ENCODE data around the gene SMIM33. TPM values are rescaled to one million over a fixed set of nuclear protein-coding genes. Genes with fewer than 3 reads are reported as not detected.
A peak's percentile ranks its signal among the peaks of the same experiment; 100 is the strongest.
"Not testable (repeated sequence)": the region's sequence is repeated elsewhere in the genome, so short reads cannot be mapped to it uniquely, and the experiment has no call there.

The SMIM33 gene
- total RNA-seq, 1 experiment from 2014 or later: not detected

DNA sequence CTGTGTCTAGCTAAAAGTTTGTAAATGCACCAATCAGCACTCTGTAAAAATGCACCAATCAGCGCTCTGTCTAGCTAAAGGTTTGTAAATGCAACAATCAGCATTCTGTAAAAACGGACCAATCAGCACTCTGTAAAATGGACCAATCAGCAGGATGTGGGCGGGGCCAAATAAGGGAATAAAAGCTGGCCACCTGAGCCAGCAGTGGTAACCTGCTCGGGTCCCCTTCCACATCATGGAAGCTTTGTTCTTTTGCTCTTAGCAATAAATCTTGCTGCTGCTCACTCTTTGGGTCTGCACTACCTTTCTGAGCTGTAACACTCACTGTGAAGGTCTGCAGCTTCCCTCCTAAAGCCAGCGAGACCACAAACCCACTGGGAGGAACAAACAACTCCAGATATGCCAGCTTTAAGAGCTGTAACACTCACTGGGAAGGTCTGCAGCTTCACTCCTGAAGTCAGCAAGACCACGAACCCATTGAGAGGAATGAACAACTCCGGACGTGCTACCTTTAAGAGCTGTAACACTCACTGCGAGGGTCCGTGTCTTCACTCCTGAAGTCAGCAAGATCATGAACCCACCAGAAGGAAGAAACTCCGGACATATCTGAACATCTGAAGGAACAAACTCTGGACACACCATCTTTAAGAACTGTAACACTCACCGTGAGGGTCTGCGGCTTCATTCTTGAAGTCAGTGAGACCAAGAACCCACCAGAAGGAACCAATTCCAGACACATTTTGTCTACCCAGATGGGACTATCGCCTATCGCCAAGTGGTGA is 32.4 kb downstream of the SMIM33 start:
- DNase-seq (ENCODE audit: low read depth, low spot score); in situ Hi-C loops (cut with HindIII; ENCODE audit: low pct_unique_long_range_greater_than_20kb, low sequenced_read_pairs): not testable (repeated sequence)

DNA sequence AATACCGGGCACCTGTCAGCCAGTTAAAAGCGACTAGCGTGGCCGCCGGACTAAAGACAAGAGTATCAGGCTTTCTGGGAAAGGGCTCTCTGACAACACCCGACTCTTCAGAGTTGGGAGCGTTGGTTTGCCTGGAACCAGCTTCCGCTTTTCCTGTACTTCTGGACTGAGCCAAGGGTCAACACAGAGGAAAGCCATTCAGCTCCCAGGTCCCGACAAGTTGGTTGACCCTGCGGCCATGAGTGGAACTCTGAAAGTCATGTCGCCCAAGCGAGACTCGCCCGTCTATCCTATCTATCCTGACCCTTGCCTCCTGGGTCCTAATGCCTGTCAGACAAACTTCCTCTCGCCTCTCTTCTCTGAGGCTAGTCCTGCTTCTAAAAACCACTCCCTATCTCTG is 33.1 kb downstream of the SMIM33 start:
- in situ Hi-C loops (cut with HindIII; ENCODE audit: low pct_unique_long_range_greater_than_20kb, low sequenced_read_pairs); DNase-seq (ENCODE audit: low read depth, low spot score): not testable (repeated sequence)

DNA sequence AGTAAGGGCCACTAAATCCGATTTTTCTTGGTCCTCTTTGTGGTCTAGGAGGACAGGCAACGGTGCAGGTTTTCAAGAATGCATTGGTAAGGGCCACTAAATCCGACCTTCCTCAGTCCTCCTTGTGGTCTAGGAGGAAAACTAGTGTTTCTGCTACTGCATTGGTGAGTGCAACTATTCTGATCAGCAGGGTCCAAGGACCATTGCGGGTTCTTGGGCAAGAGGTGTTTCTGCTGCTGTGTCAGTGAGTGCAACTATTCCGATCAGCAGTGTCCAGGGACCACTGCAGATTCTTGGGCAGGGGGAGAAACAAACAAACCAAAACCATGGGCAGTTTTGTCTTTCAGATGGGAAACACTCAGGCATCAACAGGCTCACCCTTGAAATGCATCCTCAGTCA is 33.9 kb downstream of the SMIM33 start:
- DNase-seq (ENCODE audit: low read depth, low spot score); in situ Hi-C loops (cut with HindIII; ENCODE audit: low pct_unique_long_range_greater_than_20kb, low sequenced_read_pairs): not testable (repeated sequence)

DNA sequence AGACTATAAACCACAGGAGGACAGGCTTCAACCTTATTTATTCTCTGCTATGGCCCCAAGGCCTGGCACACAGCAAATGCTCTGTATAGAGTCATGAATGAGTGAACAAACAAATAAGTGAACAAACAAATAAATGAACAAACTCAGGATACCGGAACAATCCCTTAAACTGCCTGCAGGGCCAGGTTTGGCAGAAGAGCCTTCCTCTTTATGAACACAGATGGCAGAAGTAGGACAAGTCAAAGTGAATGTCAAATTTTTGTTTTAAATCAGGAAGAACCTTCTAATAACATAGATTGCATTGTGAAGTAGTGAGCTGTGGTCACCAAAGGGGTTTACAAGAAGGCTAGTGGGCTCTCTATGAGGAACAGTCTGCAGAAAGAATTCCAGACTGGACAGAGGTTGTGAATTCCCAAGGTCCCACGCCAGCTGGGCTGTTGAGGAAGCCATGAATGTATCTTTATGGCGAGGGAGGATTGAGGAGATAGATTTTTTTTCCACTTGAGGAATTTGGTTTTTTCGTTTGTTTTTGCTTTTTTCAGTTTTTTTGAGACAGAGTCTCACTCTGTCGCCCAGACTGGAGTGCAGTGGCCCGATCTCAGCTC is 42.1 kb downstream of the SMIM33 start:
- no peak for DNase-seq (ENCODE audit: low read depth, low spot score)
- in situ Hi-C loops (cut with HindIII; ENCODE audit: low pct_unique_long_range_greater_than_20kb, low sequenced_read_pairs): no loop called here

DNA sequence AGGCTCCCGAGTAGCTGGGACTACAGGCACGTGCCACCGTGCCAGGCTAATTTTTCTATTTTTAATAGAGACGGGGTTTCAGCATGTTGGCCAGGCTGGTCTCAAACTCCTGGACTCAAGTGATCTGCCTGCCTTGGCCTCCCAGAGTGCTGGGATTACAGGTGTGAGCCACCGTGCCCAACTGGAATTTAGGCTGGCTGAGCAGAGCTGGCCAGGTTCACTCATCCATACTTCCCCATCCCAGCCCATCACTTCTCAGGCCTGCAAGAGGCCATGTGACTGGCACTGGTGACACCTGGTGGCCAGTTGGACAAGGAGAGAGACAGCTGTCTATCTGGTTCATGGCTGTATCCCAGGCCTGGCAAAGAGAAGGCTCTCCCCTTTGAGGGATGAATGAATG is 42.6 kb downstream of the SMIM33 start:
- peak; percentile 85 for DNase-seq (ENCODE audit: low read depth, low spot score)
- in situ Hi-C loops (cut with HindIII; ENCODE audit: low pct_unique_long_range_greater_than_20kb, low sequenced_read_pairs): not testable (repeated sequence)

DNA sequence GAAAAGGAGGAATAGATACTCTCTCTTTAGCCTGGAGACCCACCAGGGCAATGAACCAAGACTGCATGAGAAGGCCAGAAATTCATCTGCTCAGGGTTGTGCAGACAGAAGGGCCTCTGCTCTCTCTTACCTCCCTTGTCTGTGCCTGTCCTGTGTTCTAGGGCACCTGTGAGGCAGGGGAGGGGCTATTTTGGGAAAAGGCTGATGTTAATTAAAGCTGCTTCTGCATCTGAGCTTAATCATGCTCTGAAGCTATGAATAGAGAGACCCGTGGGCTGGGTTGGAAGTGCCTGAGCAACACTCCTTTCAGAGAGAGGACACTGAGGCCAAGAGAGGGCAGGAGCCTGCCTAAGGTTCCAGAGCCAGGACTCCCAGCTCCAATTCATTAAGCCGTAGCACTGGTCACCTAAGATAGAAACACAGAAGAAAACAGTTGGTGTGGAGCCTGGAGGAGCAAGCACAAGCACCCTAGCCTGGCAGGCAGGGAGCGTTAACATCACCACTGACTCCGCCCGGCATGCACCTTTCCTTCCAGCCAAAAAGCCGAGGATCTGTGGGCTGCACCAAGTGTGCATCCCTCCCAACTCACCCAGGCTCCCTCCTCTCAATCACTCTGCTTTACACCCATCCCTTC is 43.2 kb downstream of the SMIM33 start:
- in situ Hi-C loops (cut with HindIII; ENCODE audit: low pct_unique_long_range_greater_than_20kb, low sequenced_read_pairs): no loop called here
- no peak for DNase-seq (ENCODE audit: low read depth, low spot score)

DNA sequence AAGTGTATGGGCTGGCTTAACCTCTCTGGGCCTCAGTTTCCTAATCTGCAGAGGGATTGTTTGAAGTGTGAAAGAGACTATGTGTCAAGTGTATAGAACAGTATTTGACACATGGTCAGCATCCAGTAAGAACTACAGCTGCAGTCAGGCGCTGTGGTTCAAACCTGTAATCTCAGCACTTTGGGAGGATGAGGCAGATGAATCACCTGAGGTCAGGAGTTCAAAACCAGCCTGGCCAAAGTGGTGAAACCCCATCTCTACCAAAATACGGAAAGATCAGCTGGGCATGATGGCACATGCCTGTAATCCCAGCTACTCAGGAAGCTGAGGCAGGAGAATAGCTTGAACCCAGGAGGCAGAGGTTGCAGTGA is 43.7 kb downstream of the SMIM33 start:
- no peak for DNase-seq (ENCODE audit: low read depth, low spot score)
- in situ Hi-C loops (cut with HindIII; ENCODE audit: low pct_unique_long_range_greater_than_20kb, low sequenced_read_pairs): no loop called here

DNA sequence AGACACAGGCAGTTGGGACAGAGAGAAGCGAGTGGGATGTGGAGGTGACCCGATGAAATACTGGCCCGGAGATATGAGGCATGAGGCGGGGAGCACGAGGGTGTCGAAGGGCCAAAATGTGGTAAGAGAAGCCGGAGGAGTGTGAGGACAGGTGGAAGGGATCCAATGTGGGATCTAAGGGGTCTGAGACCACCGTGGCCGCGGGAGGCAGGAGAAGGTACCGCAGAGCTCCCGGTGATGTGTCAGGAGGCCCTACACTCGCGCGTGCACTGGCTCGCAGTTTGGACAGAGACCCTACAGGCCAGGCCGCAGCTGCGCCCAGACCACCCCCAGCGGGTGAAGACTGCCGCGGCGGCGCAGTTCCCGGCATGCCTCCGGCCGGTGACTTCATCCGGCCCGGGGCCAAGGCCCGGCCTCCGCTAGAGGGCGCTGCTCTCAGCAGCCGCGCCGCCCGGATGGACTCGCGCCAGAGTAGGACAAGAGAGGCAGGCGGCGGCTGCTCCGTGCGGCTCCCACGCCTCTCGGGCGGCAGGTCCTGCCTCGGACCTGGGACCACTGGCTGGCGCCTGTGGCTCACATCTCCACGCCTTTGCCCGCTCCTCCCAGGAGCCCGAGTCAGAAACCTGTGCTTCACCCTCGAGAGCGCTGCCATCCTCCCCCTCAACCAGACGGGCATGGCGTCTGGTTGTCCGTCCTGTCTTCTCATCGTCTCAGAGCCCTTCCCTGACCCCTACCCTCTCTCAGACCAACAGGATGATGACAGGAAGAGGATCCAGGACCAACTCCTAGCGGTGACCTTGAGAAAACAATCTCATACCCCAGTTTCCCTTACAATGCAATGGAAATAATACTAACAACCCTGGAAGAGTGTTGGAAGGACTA is 47.1 kb downstream of the SMIM33 start:
- in situ Hi-C loops (cut with HindIII; ENCODE audit: low pct_unique_long_range_greater_than_20kb, low sequenced_read_pairs): no loop called here
- peak; percentile 80 for DNase-seq (ENCODE audit: low read depth, low spot score)

Small RNAs within 50 kb of the gene (small RNA-seq; reads per million reads assigned to genes)
- 0.02 to 1.3 reads per million in 2 experiments for gene RNU5B-4P

Other genes starting within 250 kb of the SMIM33 start
- gene MATR3, start 177.3 kb upstream of the SMIM33 start, total RNA-seq (2014; rRNA removed; shearing (Covaris generic)): 282 and 295 TPM in 2 replicates
- 84.1 and 98.7 TPM in 2 replicates for gene PAIP2, start 129.2 kb upstream of the SMIM33 start, total RNA-seq (2014; rRNA removed; shearing (Covaris generic))
- gene SLC23A1, start 87.7 kb upstream of the SMIM33 start, total RNA-seq (2014; rRNA removed; shearing (Covaris generic)): not detected in 2 replicates
- gene MZB1, start 81.1 kb upstream of the SMIM33 start, total RNA-seq (2014; rRNA removed; shearing (Covaris generic)): not detected in 2 replicates
- 0.03 and 0.19 TPM in 2 replicates for gene PROB1, start 75.9 kb upstream of the SMIM33 start, total RNA-seq (2014; rRNA removed; shearing (Covaris generic))
- gene SPATA24, start 66.9 kb upstream of the SMIM33 start, total RNA-seq (2014; rRNA removed; shearing (Covaris generic)): 9.7 and 13.3 TPM in 2 replicates
- gene DNAJC18, start 31.5 kb upstream of the SMIM33 start, total RNA-seq (2014; rRNA removed; shearing (Covaris generic)): 6.0 and 9.0 TPM in 2 replicates
- gene ECSCR, start 8.3 kb upstream of the SMIM33 start, total RNA-seq (2014; rRNA removed; shearing (Covaris generic)): not detected in 2 replicates
- gene STING1, start 11.8 kb downstream of the SMIM33 start, total RNA-seq (2014; rRNA removed; shearing (Covaris generic)): 0.29 and 1.0 TPM in 2 replicates
- gene UBE2D2, start 90.3 kb downstream of the SMIM33 start, total RNA-seq (2014; rRNA removed; shearing (Covaris generic)): 57.4 and 70.7 TPM in 2 replicates
- gene CXXC5, start 177.3 kb downstream of the SMIM33 start, total RNA-seq (2014; rRNA removed; shearing (Covaris generic)): 14.7 and 16.6 TPM in 2 replicates